COLO829 (cell line): Measurements from ENCODE around the gene PTPRG.

Source experiments
- DNase-seq: peaks from one replicate; pipeline ENCODE4 v3.0.0; 2012; ENCODE audit warnings: low spot score

Gene PTPRG

DNA sequence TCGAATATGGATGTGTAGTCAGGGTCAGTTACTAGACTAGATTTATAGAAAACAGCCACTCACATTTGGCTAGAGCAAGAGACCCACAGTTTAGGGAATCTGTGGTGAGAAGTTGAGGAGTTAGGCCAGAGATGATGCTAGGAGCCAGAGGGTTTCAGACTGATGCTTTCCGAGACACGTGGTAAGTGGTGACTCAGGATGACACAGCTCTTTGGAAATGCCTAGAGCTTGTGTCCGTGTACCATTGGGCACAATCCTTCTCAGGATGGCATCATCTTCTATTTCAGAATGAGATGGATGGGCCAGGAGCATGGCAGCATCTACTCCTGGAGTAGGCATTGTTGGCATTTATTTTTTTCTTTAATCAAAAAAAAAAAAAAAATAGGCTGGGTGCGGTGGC, 28.5 kb downstream of the PTPRG start:
- no peak for DNase-seq

DNA sequence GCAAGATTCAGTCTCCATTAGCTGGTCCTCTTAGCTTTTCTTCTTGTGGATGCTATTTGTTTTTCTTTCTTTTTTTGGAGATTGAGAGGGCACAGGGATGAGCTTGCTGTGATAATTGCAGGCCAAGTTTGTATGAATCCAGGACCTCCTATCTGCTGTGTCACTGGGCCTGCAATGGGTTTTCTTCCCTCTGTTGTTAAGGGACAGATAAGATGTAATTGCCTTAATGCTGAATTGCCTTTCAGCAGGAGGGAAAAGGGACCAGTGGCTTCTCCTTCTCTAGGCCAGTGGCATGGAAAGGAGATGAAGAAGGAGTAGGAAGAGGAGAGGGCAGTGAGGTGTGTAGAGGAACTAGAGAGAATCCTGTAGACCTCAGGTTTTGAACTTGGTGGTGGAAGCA, 29.9 kb downstream of the PTPRG start:
- DNase-seq: no peak

DNA sequence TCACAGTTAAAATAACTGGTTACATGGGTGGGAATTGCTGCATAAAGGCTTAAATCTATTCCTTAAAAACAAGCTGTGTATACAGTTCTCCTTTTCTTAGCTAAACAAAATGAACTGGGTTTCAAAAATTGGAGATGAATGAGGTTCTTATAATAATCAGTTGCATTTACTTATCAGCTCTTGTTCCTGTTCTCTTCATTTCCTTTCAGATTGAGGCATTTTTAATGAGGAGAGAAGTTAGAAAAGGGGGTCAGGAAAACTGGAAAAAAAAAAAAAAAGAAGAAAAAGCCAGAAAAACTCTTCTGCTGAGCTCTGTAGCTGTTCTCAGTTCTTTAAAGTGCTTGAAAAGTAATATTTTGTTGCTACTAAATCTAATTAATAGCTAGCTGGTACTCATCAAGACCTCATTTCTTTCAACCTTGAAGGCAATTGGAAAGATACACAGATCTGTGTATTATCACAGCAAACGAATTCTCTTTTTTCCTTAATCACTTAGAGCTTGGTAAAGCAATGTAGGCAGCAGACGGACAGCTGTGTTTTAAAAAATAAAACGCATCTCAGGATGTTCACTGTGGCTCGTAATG, 32.2 kb downstream of the PTPRG start:
- no peak for DNase-seq

DNA sequence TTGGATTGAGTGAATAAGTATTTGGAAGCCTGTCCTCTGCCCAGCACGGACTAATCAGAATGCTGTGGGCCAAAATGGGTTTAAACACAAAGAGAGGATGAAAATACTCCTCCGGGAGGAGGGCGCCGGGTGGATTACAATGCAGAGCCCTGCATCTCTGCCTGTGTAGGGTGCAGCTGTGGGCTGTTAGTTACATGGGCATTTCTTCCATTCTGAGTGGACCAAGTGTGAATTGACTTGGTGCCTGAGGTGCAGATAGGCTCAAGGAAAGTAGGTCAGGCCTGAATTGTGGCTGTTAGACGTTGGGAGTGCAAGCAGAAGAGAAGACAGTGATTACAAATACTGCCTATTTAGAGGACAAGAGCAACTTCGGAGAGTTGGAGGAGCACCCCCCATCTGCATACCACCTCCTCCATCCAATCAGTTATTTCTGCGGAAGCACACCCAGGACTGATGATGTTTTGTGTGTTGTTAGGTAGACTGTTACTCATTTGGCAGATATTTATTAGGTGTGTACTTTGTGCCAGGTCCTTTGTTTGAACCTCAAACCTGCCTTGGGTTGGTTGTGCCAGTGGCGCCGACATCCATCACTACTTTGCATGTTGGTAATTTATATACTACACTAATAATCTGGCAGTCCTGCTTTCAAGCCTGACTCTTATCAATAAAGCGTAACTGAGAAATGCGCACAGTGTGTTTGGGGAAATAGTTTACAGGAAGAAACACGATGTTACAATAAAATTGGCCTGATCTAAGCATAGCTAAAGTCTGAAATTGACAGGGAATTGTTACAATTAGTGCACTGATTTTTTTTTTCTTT, 33.0 kb downstream of the PTPRG start:
- no peak for DNase-seq

DNA sequence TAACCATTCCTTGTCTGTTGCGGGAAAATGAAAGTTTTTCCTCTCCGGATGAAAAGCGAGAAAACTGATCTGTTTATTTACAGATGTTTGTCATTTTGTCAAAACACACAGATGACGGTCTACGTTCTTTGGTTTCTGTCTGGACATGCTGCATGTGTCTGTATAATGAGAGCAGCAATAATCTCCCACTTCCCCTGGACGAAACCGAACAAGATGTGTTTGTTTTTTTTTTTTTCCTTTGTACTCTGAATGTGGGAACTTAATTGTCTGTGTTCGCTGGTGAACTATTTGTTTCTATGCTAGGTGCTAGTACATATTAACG, 33.6 kb downstream of the PTPRG start:
- DNase-seq: no peak

DNA sequence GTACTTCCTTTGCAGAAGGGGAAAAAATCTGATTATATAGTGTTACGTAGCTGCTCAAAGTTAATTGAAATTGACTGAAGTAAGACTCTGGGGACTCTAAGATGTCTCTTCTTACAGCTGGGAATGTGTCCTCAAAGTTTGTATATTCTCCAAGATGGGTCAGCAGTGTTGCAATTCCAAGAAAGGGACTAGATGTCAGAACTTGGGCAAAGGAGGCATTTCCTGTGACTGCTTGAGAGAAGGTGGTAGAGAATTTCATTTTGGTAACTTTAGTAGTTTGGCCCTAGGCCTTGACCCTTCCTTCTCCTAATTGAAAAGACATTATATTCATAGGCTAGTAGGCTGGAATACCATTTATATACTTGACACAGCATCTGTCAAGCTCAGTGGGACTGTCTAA, 33.9 kb downstream of the PTPRG start:
- no peak for DNase-seq

DNA sequence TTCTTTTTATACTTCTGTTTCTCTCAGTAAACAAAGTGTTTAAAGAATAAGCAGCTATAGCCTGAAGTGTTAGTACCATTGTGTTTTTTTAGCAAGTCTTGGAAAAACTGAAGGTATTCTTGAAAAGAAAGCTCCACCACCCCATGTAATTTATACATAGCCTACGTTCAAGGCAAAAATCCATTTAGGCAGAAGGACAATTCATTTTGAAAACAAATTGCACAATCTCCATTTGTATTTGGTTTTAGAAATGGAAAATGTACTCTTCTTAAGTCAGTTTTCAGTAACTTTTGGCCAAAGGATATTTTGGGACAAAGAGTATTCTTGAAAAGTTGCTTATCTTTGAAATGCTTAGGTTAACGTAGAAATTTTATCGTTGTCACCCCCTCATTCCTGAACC, 34.5 kb downstream of the PTPRG start:
- DNase-seq: no peak

DNA sequence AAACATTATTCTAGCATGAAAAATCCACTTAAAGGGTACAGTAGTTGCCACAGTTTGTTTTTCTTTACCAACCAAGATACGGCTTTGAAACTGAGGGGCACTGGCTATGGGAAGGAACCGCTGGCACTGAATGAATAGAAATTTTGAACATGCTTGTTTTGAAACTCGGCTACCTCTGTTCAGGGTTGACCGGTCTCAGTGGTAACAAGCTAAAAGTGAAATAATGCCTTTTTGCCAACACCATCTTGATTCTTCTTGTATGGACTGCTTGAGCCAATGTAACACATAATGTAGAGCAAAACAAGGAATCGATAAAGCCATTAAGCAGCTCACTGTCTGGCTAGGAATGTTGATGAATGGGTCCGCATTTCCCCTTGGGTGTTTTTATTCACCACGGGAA, 36.5 kb downstream of the PTPRG start:
- no peak for DNase-seq

DNA sequence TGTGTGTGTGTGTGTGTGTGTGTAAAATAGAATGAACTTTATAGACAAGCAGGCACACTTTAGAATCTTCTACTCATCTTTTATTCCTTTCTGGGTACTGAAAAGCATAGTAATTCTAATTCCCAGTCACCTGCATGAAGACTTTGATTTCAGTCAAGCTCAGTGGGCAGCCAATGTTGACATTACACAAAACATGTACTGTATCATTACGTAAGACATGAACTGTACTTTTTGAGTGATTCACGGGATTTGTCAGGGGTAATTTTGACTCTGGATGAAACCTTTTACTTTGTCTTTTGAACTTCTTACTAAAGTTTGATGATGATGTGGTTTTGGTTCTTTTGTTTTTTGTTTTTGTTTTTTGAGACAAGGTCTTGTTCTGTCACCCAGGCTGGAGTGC, 38.8 kb downstream of the PTPRG start:
- no peak for DNase-seq

DNA sequence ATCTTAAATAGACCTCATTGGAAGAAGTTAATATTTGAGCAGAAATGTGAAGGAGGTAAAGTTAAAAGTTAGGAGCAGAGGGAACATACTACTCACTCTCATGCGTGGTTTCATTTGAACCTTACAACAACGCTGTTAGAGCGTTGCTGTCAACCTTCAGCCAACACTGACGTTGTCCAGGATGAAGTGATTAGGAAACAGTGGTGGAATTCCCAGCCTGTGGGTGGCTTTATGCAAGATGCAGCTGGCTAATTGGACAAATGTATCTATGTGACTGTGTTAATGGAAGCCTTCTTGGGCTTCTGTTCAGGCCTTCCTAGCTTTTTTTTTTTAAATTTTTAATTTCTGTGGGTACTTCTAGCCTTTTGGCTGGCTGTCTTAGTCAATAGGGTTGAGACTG, 40.5 kb downstream of the PTPRG start:
- DNase-seq: no peak

DNA sequence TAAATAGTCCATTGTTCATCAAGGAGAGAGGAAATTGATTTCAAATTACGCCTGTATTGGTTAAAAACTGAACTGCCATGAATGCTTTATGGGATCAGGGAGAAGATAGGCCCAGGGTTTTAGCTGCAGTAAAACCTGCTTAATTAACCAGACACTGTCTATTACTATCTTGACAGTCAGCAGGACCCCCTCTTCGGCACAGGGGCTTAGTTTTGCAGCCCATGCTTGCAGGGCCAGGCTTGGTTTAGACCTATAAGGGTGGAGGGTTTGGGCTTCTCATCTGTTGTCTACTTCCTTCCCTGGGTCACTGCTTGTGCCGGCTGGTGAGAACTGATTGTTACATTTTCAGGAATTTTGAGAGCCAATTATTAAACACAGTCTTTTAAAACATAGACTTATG, 41.1 kb downstream of the PTPRG start:
- no peak for DNase-seq

DNA sequence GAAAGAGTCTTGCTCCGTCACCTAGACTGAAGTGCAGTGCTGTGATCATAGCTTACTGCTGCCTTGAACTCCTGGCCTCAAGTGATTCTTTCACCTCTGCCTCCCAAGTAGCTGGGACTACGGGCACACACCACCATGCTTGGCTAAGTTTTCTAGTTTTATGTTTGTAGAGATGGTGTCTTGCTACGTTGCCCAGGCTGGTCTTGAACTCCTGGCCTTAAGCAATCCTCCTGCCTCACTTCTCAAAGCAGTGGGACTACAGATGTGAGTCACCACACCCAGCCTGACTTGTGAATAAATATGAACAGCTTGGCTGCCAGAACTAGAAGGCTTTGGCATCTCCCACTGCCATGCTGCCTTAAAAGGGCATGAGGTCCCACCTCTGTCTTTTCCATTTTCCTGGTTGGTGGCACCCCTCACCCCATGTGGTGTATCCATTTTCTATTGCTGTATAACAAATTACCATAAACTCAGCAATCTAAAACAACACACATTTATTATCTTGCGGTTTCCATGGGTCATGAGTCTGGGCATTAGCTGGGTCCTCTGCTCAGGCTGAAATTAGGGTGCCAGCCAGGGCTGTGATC, 44.3 kb downstream of the PTPRG start:
- DNase-seq: no peak

DNA sequence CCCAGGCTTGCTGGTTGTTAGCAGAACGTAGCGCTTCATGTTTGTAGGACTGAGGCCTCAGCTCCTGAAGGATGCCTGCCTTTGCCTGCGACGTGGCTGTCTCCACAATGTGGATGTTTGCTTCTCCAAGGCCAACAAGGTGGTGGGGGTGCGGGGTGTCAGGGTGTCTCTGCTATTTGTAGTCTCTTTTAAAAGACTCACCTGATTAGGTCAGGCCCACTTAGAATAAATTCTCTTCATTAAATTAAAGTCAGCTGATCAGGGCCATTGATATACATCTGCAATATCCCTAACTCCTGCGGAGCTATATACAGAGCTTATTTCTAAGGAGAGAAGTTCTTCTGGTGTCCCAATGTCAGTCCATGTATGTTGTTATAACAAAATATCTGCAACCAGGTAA, 44.8 kb downstream of the PTPRG start:
- DNase-seq: no peak

DNA sequence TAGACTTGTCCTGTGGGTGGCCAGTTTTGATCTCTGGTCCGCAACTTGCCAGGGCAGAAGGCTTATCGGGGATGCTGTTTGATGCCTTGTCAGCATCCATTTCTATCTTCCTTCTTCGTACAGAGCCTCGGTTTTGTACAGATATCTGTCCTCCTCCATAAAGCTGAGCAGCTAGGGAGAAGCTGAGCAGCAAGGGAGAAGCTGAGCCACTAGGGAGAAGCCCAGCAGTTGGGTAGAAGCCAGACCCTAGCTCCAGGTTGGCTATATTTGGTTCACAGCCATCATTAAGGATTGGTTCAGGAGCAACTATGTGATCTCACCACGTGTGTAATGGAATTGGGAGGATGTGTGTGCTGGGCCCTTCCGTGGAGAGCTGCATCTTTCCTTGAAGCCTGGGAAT, 46.7 kb downstream of the PTPRG start:
- DNase-seq: no peak

DNA sequence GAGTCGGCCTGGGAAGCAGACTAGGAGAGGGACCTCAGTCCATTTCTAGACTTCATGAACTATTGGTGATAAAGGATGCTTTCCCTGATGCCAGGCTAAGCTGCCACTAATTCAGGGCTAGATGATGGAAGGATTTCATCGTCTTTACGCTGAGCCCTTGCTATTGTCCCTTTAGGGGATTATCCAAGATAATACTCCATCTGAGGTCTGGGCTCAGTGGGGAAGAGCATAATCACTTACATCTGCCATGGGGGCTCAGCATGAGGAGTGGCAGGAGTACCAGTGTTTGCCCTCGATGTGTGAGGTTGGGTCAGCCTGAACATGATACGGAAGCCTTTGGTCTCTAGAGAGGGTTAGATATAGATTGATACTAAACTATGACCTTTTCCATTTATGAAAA, 47.3 kb downstream of the PTPRG start:
- no peak for DNase-seq

DNA sequence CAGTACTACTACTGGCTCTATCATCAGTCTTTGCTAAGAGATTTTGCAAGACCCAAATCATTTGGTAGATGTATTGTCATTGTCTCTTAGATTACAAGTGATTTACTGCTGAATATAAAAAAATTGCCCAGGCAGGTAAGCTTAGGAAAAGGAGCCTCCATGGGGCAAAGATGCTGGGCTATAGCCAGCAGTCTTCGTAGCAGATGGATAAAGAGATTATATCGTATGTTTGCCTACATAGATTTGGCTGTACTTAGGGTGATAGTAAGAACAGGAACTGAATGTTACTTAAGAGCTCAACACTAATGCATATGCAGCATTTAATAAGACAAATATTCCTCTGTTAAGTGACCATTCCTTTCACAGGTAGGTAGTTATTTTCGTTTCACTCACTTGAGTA, 48.9 kb downstream of the PTPRG start:
- DNase-seq: no peak

DNA sequence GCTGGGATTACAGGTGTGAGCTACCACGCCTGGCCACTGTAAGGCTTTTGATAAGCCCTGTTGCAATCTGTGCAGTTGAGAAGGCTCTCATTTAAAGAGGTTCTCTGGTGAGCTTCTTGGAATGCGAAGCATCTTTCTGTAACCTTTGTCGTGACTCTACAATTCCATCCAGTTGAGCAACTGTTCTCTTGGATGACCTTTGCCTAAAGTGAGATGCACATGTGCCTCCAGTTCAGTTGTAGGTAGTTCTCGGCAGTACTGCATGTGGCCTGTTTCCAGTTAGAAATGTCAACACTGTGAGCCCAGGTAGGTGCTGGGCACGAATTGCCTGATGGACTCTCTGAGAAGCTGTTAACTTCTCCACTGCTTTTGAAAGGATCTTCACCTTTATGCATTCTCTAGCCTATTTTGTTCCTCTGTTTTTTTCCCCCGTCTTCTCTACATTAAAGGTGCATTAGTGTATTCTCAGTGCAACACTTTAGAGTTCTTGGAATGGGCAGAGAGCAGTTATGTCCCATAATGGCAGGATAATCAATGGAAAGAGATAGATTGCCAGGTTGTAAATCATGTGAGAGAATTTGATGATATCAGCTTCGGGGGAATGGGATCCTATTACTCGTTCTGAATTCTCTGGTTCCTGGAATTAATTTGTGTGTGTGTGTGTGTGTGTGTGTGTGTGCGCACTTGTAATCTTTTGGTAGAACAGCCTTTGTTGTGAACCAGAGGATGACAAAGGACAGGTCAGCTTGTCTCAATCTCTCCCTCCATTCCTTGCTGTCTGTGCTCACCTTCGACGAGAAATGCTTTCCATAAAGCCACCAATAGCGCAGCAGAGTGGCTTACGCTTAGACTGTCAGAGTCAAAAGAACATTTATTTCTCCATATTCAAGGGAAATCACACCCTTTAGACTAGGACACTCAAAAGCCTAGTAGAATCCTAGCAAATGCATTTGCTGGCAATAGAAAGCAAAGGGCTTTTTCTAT, 51.1 kb downstream of the PTPRG start:
- no peak for DNase-seq

DNA sequence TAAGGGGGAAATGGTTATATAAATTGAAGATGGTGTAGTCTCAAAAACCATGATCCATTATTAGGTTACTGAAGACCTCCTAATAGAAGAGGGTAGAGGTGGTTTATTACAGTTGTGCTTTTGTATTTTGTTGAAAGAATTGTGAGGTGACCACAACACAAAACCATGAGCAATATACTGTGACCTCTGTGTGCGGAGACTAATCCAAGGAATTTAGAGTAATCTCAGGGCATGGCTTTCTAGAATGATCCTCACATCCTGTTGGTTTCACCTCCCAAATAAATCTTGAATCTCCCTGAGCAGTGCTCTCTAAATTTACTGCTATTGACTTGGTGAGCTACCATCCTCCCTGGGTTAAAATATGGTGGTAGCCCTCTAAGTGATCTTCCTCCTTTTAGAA, 52.3 kb downstream of the PTPRG start:
- no peak for DNase-seq

DNA sequence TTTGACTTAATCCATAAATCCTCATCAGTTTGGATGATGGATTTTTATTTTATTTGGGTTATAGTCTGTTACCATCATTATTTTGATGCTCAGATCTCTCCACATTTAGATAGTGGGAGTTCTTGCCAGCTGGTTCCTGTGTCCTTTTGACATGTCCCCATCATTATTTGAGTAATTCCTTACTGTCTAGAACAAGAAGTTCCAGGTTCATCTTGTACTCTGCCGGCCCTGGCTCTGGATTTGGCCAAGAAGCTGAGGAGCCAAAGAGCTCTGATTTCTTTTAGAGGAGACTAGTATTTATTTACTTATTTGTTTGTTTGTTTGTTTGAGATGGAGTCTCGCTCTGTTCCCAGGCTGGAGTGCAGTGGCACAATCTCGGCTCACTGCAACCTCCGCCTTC, 54.3 kb downstream of the PTPRG start:
- DNase-seq: no peak

DNA sequence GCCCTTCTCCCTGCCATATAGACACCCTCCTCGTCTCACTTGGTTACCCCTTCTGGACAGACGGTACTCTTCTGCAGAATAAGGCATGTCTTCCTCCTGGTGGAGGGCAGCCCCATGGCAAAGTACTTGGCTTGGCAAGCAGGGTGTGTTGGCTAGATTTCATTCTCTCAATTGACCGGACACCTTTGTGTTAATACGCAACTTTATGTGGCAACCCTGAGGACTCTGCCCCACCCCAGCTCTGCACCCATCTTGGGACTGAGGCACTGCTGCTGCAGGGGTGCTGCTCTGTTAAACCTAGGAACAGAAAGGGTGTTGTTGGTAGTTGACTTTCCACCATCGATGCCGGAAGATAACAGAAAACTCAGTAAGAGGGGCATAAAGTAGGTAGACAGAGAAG, 55.2 kb downstream of the PTPRG start:
- no peak for DNase-seq

DNA sequence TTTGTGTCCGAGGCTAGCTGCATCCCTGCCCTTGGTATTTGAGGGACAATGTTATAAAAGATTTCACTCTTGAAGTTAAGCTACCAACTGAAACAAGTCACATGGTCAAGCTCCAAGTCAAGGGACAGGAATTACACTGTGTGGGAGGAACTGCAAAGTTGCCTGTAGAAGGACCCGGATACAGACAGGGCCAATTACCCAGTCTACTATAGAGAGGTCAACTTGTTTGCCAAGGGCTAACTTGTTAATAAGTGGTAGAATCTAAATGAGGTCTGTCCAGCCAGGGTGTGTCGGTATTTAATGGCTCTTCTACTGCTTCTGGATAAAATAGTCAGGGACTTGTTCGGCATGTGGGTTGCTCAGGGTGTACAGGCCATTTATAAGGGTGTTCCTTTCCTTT, 55.7 kb downstream of the PTPRG start:
- DNase-seq: no peak

DNA sequence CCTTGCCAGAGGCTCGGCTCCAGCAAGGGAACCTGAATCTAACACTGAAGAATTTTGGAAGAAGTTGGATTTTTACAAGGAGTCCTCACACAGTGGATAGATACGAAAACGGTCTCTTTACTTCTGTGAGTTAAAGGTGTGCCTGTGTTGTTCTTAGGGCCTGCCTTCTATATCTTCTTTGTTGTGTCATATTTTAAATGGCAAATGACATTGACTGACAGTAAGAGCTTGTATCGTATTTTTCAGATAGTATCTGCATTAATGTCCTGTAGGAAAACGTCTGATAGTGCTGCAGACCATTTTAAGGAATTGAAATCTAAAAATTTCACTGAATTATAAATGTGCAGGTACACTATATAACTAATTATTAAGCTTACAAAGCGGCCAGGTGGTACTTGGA, 56.3 kb downstream of the PTPRG start:
- no peak for DNase-seq

DNA sequence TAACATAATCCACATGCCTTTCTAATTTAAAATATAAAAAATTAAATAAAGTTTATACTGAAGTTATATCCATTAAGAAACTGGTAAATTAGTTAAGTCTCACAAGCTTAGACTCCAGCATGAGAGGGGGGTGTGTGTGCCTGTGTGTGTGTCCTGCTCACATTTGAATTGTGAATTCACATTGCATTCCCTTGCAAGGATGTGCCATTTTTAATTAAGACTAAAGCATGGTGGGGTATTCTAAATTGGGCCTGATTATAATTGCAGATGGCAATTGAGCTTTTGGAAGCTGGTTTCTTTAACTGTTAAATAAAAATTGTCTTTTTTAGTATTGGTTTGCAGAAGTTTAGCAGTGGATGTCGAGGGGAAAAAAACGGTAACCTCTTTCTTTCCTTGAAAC, 56.9 kb downstream of the PTPRG start:
- no peak for DNase-seq
